HG03060 (cell line): ENCODE measurements around the gene LENEP.

Experiments used
- ATAC-seq: cut with Tn5 transposase; IDR thresholded peaks from one replicate; pipeline ENCODE4 v1.9.1; 2021; ENCODE audit warnings: low read depth, moderate number of reproducible peaks; ENCODE audit not compliant: unreplicated experiment

LENEP gene

DNA sequence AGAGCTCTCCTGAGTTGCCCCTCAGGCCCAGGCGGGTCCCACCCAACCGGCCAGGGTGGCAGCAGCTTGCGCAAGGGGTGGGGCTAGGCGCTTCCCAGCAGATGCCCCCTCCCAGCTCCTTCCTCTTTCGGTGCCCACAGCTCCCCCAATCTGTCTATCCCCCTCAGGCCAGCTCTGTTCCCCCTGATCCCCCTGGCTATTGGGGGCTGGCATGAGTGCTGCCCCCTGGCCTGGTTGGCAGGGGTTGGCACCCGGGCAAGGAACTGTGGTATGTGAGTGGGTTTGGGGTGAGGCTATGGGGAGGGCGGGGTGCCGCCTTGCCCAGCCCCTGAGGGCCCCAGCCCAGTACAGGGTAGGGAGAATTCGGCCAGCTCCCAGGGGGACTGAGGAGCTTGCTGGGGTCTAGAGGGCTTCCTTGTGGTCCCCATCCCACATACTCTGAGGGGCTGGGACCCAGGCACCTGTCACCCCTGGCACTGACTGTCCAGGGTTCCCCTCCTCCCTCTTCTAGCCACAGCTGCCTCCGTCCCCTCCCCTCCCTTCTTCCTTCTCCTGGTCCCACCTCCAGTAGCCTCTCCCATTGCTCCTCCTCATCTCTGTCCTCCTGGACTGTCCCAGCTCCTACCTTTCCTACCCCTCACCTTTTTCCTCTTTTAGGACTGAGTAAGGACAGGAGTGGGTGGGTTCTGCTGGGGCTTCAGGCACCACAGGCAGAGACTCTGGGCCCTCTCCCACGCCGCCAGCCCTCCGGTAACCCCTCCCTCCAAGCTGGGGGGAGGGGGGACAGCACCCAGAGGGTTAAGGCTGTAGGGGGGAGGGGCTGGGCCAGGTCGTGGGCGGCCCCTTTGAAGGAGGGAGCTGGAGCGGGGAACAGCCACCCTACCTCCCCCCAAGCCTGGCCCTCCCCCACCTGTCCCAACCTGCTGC is 14.9 kb downstream of the LENEP start:
- no peak for ATAC-seq

GRCh38 chr1:155009221-155009711 is 15.9 kb downstream of the LENEP start:
- ATAC-seq, result no peak

DNA sequence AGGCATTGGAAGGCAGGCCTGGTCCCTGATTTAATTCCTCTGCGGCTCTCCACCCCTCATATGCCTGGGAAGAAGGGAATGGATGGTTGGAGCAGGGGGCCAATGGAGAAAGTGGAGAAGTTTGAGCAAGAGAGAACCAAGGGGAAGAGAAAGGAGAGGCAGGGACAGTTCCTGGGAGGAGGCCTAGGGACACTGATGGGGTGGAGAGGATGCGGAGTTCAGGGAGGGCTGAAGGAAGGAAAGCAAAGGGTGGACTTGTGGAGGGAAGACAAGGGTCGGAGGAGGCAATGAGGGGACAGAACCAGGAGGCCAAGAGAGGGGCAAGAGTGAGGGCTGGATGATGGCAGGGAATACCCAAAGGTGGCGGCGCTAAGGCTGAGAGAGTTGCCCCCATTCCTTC is 16.4 kb downstream of the LENEP start:
- ATAC-seq, result no peak

DNA sequence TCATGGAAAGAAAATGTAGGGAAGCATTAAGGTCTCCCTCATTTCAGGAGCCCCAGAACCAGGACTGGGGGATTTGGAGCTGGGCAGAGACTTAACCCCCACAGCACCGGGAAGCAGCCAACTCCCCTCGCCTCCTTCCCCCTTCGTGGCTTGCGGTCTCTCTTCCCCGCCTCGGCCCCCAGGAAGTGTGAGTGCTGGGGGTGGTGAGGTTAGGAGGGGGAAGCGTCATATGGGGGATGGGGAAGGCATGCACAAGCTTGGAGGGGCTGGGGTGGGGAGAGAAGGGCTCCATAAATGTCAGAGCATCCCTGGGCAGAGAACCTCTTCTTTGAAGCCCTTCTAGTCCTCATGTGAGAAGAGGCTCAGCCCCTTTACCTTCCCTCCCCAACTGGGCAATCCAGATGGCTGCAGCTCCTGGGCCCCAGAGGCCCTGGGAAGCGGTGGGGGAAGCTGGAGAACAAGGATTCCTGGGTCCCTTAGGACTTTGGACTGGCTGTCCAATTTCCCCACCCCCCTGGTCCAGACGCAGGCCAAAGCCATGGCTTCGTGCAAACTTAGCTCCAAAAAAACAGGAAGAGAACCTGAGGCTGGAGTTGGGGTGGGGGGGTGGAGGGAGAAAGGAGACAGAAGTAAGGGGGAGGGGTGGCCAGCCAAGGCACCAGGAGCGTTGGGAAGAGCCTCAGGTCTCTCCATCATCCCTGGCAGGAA is 17.0 kb downstream of the LENEP start:
- ATAC-seq, result no peak

DNA sequence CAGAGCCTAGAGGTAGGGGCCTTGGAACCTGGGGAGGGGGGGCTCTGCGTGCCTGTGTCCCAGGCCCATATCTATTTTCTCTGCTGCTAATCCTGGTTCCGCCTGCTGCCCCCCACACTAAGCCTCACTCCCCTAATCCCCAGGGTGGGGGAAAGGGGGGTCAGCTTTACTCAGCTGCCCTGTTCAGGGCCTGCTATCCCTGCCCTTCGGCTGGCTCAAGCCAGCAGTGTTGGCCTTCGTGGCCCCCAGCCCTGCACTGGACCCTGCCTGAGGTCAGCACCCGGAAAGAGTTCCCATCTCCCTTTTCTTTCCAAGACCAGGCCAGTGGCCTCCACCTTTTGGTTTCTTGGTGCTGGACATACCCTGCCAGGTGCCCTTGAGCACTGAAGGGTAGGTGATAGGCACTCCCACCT is 17.6 kb downstream of the LENEP start:
- ATAC-seq, result no peak

DNA sequence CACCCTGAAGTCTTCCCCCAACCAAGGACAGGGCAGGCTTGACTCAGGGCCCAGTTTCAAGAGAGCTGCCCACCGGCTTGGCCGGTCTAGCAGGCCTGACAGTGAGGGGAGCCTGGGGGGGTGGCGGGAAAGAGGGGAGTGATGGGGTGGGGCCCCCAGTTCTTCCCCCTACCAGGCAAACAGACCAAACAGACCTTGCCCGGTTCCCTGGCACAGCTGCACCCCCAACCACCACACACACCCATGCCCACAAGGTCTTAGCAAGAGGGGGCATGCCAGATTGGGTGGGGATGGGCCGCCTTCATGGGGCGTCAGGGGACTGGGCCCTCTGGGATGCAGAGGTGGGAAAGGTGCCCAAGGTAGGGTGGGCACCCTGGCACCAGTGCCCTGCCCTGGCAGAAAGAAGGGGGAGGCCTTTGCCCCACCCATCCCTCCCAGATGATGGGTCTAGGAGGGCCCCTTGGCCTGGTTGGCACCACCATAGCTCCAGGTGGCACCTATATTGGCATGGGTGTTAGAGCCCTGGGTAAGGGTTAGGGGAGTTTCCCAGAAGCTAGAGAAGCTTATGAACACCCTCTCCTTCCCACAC is 18.1 kb downstream of the LENEP start:
- no peak for ATAC-seq

DNA sequence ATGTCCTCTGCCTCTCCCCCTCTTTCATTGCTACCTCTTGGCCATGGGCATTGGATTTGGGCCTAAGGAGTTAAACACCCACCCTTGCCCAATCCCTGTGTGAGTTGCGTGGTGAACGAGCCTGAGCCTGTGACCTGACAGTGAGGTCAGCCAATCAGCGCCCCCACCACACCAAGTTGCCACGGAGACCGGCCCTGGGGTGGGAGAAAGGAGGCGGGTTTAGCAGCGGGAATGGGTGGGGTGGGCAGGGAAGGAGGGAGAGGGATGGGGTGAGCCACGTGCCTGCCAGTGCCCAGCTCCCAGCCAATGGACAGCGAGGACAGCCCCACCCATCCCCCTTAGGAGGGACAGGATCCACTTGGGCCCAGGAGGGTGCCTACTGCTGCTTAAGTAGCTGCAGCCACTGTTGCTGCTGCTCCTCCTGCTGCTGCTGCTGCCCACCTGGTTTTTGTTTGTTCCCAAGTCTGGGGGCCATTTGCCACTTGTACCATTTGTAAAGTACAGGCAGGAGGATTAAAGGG is 18.7 kb downstream of the LENEP start:
- ATAC-seq, result no peak

DNA sequence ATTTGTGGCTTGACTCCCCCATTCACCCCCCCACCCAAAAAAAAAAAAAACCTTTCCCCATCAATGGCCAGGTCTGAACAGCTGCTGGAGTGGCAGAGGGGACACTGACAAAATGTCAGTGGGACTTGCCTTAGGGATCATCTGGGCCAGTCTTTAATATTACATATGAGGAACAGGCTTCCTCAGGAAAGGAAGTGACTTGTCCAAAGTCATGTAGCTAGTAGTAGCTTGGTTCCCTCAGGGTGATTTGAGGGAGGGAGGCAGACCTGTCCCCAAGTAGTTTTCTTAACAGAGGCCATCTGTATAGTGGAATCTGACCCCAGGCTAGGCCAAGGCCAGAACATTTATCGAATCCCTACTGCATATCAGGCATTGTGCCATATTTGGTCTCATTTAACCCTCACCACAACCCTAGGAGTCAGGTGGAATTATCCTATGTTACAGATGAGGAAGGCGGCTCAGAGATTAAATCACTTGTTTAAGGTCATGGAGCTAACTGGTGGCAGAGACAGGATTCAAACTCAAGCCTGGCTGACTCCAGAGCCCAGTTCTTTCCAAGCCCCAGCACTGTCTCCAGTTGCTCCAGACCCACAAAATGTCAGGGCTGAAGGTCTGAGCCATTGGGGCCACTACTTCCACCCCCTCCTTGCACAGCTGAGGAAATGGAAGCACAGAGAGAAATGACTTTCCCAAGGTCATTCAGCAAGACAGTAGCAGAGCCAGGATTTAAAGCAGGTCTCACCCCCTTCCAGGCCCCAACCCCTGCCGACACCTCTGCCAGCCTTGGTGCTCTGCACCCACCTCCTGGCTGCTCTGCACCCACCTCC is 19.6 kb downstream of the LENEP start:
- ATAC-seq, result no peak

GRCh38 chr1:155013632-155014031 is 20.2 kb downstream of the LENEP start:
- no peak for ATAC-seq

DNA sequence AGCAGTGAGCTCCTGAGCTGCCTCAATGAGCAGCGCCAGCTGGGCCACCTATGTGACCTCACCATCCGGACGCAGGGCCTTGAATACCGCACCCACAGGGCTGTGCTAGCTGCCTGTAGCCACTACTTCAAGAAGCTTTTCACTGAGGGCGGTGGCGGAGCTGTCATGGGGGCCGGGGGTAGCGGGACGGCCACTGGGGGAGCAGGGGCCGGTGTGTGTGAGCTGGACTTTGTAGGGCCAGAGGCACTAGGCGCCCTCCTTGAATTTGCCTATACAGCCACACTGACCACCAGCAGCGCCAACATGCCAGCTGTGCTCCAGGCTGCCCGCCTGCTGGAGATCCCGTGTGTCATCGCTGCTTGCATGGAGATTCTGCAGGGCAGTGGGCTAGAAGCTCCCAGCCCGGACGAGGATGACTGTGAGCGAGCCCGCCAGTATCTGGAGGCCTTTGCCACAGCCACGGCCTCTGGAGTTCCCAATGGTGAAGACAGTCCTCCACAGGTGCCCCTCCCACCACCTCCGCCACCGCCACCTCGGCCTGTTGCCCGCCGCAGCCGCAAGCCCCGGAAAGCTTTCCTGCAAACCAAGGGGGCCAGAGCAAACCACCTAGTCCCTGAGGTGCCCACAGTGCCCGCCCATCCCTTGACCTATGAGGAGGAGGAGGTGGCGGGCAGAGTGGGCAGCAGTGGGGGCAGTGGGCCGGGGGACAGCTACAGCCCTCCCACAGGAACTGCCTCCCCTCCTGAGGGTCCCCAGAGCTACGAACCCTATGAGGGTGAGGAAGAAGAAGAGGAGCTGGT is 21.5 kb downstream of the LENEP start:
- ATAC-seq, result no peak

DNA sequence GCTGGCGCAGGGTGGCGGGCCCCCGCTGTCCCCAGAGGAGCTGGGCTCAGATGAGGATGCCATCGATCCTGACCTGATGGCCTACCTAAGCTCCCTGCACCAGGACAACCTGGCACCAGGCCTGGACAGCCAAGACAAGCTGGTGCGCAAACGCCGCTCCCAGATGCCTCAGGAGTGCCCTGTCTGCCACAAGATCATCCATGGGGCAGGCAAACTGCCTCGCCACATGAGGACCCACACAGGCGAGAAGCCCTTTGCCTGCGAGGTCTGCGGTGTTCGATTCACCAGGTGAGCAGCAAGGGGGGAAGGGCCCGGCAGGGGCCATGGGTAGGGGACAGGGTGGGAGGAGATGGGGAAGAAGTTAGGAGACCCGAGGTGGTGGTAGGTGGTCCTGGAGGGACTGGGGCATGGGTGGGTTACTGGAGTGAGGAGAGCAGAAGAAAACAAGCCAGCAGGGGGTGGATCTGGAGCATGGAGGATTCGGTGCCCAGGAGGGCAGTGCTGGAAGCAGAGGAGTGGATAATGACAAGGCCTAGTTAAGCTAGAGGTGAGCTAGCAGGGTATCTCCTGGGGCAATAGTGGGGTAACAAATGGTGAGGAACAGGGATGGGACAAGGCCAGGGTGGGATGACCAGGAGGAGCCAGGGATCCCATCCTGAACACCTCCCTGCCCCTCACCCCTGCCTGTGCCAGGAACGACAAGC is 22.3 kb downstream of the LENEP start:
- ATAC-seq, result no peak

DNA sequence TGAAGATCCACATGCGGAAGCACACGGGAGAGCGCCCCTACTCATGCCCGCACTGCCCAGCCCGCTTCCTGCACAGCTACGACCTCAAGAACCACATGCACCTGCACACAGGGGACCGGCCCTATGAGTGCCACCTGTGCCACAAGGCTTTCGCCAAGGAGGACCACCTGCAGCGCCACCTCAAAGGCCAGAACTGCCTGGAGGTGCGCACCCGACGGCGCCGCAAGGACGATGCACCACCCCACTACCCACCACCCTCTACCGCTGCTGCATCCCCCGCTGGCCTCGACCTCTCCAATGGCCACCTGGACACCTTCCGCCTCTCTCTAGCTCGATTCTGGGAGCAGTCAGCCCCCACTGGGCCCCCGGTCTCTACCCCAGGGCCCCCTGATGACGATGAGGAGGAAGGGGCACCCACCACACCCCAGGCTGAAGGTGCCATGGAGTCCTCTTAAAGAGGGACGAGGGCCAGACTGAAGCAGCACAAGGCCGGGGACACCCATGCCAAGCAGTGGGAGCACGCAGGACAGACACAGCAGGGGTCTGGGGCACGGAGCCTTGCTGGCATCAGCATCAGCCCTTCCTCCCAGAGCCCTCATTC is 22.9 kb downstream of the LENEP start:
- ATAC-seq, result no peak

DNA sequence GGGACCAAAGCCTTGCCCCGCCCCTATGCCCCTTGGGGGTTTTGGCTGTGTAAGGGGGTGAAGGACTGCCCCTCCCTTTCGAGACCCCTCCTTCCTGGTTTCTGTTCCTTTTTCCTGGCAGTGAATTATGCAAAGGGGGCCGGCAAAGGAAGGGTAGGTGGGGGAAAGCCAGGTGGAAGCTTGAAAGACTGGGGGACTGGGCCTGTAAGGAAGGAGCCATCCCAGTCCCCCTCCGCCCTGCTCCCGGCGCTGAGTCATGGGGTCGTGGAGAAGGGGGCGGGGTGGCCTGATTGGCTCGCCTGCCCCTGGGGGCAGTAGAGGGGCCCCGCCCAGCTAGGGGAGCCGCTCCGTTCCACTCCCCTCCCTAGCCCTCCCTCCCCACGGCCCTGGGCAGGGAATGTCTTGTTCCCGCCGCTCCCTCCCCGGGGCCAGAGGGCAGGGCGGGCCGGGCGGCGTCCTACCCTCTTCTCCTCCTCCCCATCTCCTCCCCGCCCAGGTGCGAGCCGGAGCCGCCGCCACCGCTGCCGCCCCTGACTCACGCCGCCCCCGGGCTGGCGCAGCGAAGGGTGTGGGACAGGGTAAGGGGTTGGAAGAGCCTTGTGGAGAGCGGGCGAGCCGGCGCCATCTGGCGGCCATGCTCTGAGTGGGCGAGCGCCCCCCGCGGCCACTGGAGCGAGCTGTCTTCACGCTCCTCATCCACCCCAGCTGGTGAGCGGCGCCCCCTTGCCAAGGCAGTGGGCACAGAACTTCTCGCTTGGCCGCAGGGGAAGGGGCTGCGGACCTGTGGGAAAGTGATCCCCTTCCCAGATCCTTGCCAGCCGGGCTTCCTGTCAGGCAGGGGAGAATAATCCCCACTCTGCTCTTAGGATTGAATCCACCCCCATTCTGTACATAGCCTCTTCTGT is 23.9 kb downstream of the LENEP start:
- ATAC-seq, result no peak

DNA sequence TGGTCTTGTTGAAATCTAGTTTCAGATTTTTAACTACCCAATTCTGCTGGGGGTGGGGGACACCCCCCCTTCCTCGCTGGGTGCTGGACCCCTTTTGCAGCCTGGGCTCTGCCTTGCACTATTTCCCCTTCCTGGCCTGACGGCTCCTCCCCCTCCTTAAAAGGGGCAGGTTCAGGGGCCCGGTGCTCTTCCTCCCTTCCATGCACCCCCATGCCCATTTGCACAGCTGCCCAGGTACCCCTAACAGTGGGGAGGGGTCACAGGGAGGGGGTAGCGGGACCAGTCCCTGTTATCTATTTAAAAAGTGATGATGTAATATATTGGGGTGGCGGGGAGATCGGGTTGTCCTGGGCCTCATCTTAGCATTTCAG is 24.5 kb downstream of the LENEP start:
- no peak for ATAC-seq

DNA sequence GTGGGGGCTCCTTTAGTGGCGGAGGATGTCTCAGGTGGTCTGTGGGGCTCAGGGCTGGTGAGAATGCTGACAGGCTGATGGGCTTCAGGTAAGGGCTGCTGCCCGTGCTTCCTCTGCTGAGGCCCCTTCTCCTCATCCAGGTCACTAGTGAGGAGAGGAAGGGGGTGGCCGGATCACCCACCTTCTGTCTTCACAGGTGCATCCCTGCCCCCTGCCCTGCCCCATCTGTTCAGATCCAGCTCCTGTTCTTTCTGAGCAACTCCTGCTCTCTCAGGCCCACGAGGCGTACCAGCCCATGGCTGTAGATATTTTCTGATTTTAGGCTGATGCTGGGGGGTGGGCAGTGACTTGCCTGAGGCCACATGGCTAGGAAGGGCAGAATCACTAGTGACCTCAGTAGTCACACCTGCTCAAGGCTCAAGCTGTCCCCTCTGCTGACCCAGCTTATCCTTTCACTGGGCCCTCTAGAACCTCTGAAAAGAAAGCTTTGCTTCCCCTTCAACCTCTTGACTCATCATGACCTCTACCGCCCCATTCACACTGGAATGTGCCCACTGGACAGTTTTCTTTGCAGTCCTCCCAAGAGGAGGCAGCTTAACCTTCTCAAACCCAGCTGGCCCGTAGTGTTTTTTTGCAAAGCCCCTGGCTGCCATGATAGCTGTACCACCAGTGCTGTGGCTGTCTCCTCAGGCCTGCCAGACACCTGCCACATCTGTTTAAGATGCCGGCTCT is 25.4 kb downstream of the LENEP start:
- ATAC-seq, result no peak

DNA sequence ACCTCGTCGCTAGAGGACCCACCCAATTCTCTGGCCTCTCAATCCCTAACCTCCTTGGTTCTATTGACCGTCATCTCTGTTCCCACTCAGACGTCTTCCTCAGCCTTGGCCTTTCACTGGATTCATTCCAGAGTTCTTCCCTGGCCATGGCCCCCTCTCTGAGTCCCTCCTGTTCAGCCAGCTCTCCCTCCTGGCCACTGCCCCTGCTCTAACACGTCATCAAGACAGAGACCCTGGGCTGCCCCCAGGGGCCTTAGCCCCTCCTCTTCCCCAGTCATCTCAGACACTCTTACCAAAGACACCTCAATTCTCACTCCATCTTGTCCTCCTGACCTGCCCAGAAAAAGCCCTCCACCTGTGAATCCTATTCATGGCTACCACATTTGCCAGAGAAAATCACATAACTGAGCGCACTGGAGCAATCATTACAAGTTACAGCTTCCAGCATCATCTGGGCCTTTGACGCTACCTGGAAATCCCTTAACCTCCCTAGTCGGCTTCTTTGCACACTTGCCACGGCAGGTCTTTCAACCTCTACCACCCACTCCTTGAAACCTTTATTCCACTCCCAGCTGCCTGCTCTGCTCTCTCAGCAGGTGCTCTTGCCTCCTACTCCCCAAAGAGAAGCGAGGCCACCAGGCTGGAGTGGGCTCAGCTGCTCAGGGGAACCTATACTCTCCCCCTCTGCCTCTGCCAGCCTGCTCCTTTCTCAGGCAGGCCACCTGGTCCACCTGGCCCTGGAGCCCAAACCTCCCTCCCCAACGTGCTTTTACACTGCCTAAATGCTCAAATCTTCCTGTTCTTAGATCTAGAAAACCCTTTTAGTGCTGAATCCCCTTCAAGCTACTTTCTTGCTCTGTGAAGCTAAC is 26.2 kb downstream of the LENEP start:
- no peak for ATAC-seq
